IMR-90 (cell line): Measurements from ENCODE around the gene ESYT3.

Source experiments
- CEBPB ChIP-seq: IDR thresholded peaks from 2 replicates; pipeline ENCODE4 v1.6.1; 2012; ENCODE audit warnings: low read depth, low read length, improper control_type of control experiment
- MAFK ChIP-seq: IDR thresholded peaks from 2 replicates; pipeline ENCODE4 v1.6.1; 2012; ENCODE audit warnings: low read depth, low read length, improper control_type of control experiment
- MAZ ChIP-seq: IDR thresholded peaks from 2 replicates; pipeline ENCODE4 v1.6.1; 2012; ENCODE audit warnings: low read depth, mild to moderate bottlenecking, low read length, improper control_type of control experiment, moderate library complexity, borderline replicate concordance
- MXI1 ChIP-seq: IDR thresholded peaks from 2 replicates; pipeline ENCODE4 v1.6.1; 2012; ENCODE audit warnings: low read depth, mild to moderate bottlenecking, low read length, moderate library complexity, borderline replicate concordance
- POLR2A ChIP-seq: IDR thresholded peaks from 2 replicates; pipeline ENCODE4 v1.6.1; 2012; ENCODE audit warnings: mild to moderate bottlenecking, low read depth, low read length
- RAD21 ChIP-seq: IDR thresholded peaks from 2 replicates; pipeline ENCODE4 v1.6.1; 2012; ENCODE audit warnings: low read length, improper control_type of control experiment
- RCOR1 ChIP-seq: IDR thresholded peaks from 2 replicates; pipeline ENCODE4 v1.6.1; 2012; ENCODE audit warnings: mild to moderate bottlenecking, low read length, improper control_type of control experiment; ENCODE audit not compliant: insufficient replicate concordance
- RFX5 ChIP-seq: IDR thresholded peaks from 2 replicates; pipeline ENCODE4 v1.8.0; 2012; ENCODE audit warnings: low read depth, mild to moderate bottlenecking, low read length, moderate library complexity
- SMC3 ChIP-seq: fragments of 150-350 bp; IDR thresholded peaks from 2 replicates; pipeline ENCODE4 v1.6.1; 2016; ENCODE audit warnings: low read depth, mild to moderate bottlenecking, antibody characterized with exemption, low read length, moderate library complexity
- TF ChIP-seq, protein P1 (sequence below): conservative IDR thresholded peaks from 2 replicates; pipeline ENCODE4 v1.5.1; 2012; ENCODE audit warnings: mild to moderate bottlenecking, low read depth, low read length, improper control_type of control experiment
- TF ChIP-seq, protein P2 (sequence below): fragments of 150-350 bp; IDR thresholded peaks from 2 replicates; pipeline ENCODE4 v1.6.1; 2016; ENCODE audit warnings: low read depth, mild to moderate bottlenecking, low read length, moderate library complexity, borderline replicate concordance
- TF ChIP-seq, protein P3 (sequence below): fragments of 150-350 bp; IDR thresholded peaks from 2 replicates; pipeline ENCODE4 v1.6.1; 2017; ENCODE audit warnings: mild to moderate bottlenecking, antibody characterized with exemption, low read length, low read depth

DNA sequence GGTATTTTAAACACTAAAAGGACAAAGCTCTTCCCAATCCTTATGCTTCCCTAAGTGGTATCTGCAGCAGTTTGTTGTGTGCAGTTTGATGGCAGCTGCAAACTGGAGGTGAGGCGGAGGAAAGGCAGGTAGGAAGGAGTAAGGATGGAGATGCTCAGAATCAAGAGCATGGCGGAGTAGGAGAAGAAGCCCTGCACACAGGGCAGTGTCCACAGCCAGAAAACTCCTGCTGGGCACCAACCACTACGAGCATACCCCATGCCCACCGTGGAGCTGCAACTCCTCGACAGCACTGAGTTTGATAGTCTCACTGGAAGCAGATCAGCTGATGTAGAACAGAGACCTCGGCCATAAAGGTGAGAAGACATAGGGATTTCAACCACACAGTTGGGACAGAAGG, 30.3 kb upstream of the ESYT3 start:
- TF ChIP-seq, protein P1, sequence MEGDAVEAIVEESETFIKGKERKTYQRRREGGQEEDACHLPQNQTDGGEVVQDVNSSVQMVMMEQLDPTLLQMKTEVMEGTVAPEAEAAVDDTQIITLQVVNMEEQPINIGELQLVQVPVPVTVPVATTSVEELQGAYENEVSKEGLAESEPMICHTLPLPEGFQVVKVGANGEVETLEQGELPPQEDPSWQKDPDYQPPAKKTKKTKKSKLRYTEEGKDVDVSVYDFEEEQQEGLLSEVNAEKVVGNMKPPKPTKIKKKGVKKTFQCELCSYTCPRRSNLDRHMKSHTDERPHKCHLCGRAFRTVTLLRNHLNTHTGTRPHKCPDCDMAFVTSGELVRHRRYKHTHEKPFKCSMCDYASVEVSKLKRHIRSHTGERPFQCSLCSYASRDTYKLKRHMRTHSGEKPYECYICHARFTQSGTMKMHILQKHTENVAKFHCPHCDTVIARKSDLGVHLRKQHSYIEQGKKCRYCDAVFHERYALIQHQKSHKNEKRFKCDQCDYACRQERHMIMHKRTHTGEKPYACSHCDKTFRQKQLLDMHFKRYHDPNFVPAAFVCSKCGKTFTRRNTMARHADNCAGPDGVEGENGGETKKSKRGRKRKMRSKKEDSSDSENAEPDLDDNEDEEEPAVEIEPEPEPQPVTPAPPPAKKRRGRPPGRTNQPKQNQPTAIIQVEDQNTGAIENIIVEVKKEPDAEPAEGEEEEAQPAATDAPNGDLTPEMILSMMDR = no peak
- TF ChIP-seq MAFK = no peak
- no peak for TF ChIP-seq POLR2A
- TF ChIP-seq SMC3 = no peak
- TF ChIP-seq CEBPB = no peak
- no peak for TF ChIP-seq RFX5
- TF ChIP-seq, protein P2, sequence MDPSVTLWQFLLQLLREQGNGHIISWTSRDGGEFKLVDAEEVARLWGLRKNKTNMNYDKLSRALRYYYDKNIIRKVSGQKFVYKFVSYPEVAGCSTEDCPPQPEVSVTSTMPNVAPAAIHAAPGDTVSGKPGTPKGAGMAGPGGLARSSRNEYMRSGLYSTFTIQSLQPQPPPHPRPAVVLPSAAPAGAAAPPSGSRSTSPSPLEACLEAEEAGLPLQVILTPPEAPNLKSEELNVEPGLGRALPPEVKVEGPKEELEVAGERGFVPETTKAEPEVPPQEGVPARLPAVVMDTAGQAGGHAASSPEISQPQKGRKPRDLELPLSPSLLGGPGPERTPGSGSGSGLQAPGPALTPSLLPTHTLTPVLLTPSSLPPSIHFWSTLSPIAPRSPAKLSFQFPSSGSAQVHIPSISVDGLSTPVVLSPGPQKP = no peak
- no peak for TF ChIP-seq RAD21
- no peak for TF ChIP-seq MXI1
- TF ChIP-seq, protein P3, sequence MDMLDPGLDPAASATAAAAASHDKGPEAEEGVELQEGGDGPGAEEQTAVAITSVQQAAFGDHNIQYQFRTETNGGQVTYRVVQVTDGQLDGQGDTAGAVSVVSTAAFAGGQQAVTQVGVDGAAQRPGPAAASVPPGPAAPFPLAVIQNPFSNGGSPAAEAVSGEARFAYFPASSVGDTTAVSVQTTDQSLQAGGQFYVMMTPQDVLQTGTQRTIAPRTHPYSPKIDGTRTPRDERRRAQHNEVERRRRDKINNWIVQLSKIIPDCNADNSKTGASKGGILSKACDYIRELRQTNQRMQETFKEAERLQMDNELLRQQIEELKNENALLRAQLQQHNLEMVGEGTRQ = no peak
- no peak for TF ChIP-seq MAZ
- TF ChIP-seq RCOR1 = no peak
